Measurements from ENCODE around the gene PLOD3.
"Not testable (repeated sequence)": the region's sequence is repeated elsewhere in the genome, so short reads cannot be mapped to it uniquely, and the experiment has no call there.

Gene PLOD3

DNA sequence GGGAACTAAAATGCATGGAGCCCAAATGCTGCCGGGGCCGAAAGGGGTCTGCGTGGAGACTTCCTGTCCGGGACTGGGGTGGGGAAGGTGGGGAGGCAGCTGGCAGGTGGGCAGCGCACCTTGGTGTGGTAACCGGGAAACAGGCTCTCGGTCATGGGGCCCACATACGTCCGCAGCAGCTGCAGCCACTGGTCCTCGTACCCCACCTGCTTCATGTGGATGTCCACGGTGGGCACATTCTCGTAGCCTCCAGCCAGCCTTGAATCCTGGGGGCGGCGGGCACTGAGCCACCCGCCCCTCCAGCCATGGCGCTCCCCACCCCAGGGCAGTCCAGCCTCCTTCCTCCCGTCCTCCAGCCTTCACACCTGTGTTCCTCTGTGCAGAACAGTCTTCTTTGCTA, 9.9 kb downstream of the PLOD3 start:
- Histone ChIP-seq H3K4me1 (ENCODE audit: control insufficient read depth, insufficient read depth, low read length) (peaks cover under 1% of the 10 kb centered on the region), H3K27ac (ENCODE audit: low read length) (no peak overlapping the region), H3K4me3 (ENCODE audit: low read length in 2 of 2) (no peak overlapping the region), H3K27me3 (ENCODE audit: control insufficient read depth in 1 of 2, insufficient read depth in 2 of 2, low read length in 2 of 2) (peaks cover 5 to 7% of the 10 kb centered on the region in 2 donors), H3K9me3 (ENCODE audit: control insufficient read depth in 2 of 2, low read length in 2 of 2) (no peaks in the 10 kb centered on the region), H3K9ac (ENCODE audit: low read length in 2 of 2) (no peak overlapping the region), H3K36me3 (ENCODE audit: control insufficient read depth in 2 of 2, insufficient read depth in 2 of 2, low read length in 2 of 2) (peaks cover 7 to 29% of the 10 kb centered on the region in 2 donors)

DNA sequence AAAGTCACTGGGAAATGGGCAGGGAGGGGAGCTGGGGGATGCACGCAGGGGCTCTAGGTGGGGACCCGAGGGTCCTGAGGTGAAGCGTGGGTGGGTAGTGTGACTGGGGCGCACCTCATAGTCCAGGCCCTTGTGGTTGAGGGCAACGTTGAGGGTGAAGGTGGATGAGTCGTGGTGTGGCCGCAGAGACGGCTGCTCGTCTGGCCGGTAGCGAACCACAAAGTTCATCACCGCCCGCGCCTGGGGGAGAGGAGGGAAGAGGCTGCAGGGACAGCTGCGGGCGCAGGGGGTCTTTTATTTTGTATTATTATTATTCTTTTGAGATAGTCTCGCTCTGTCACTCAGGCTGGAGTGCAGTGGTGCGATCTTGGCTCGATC, 10.7 kb downstream of the PLOD3 start:
- H3K9me3 ChIP-seq (ENCODE audit: control insufficient read depth in 2 of 2, low read length in 2 of 2): no peaks in the 10 kb centered on the region
- no peak overlapping the region for H3K27ac ChIP-seq (ENCODE audit: low read length)
- H3K4me1 ChIP-seq (ENCODE audit: control insufficient read depth, insufficient read depth, low read length): peaks cover 8% of the 10 kb centered on the region
- peaks cover 5 to 24% of the 10 kb centered on the region in 2 donors for H3K36me3 ChIP-seq (ENCODE audit: control insufficient read depth in 2 of 2, insufficient read depth in 2 of 2, low read length in 2 of 2)
- no peak overlapping the region for H3K9ac ChIP-seq (ENCODE audit: low read length in 2 of 2)
- no peak overlapping the region for H3K4me3 ChIP-seq (ENCODE audit: low read length in 2 of 2)
- peaks cover 12 to 15% of the 10 kb centered on the region in 2 donors for H3K27me3 ChIP-seq (ENCODE audit: control insufficient read depth in 1 of 2, insufficient read depth in 2 of 2, low read length in 2 of 2)

DNA sequence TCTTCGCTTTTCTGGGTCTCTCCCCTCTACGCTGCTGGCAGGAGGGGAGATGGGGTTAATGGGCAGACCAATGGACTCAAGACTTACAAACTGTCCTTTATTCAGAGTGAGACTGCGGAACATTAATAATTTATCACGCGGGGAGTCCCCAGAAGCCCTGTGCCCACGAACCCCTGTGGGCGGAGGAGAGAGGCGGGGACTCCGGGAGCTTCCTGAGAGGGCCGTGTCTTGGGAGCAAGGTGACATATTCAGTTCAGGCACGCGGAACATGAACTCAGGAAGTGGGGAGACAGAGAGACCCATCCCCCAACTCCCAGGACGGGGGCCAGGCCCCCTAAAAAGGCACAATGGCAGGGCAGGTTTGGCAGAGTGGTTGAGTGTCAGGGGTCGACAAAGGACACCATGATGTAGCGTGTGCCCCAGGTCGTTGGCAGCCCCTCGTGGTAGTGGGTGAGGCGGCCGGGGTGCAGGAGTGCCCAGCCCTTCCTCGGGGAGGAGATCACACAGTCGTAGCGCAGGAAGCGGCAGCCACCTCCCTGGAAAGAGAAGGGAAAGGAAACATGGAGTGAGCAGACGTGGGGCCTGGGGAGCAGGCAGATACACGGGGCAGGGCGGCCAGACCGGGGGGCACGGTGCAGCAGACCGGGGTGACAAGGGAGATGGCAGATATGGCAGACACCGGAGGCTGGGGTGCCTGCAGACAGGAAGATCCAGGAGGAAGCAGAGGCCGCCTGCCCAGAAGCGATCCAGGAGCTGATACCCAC, 11.3 kb downstream of the PLOD3 start:
- Histone ChIP-seq H3K36me3 (ENCODE audit: control insufficient read depth in 2 of 2, insufficient read depth in 2 of 2, low read length in 2 of 2) (peaks cover 0 to 22% of the 10 kb centered on the region in 2 donors), H3K27me3 (ENCODE audit: control insufficient read depth in 1 of 2, insufficient read depth in 2 of 2, low read length in 2 of 2) (peaks cover 13 to 17% of the 10 kb centered on the region in 2 donors), H3K4me1 (ENCODE audit: control insufficient read depth, insufficient read depth, low read length) (peaks cover 10% of the 10 kb centered on the region)

DNA sequence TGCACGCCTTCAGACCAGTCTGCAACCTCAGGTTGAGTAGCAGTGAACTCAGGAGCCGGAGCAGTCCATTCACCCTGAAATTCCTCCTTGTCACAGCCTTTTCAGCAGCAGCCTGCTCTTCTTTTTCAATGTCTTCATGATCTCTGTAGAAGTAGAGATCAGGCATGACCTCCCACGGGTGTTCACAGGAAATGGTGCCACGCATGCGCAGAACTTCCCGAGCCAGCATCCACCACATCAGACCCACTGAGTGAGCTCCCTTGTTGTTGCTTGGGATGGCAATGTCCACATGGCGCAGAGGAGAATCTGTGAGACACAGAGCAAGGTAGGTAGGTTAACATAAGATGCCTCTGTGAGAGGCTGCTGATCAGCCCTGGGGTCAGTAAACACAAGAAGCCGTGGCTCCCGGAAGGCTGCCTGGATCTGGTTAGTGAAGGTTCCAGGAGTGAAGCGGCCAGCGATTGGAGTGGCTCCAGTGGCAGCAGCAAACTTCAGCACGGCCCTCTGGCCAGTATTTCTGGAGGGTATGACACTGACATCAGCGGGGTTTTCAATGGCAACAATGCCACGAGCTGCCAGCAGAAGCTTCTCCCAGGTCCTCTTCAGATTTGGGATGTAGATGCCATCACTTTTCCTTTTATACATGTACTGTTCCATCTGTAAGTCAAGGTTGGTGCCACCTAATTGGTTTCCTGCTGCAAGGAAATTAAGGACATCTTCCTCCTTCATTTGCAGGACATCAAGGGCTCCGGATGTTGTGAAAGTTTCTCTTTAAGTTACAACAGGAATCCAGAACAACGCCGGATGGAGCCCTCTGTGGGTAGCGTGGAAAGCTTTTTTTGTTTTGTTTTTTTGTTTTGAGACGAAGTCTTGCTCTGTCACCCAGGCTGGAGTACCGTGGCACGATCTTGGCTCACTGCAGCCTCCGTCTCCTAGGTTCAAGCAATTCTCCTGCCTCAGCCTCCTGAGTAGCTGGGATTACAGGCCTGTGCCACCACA, 13.3 kb downstream of the PLOD3 start:
- not testable (repeated sequence) for H3K9me3 ChIP-seq (ENCODE audit: control insufficient read depth in 2 of 2, low read length in 2 of 2); H3K4me1 ChIP-seq (ENCODE audit: control insufficient read depth, insufficient read depth, low read length); H3K27ac ChIP-seq (ENCODE audit: low read length); H3K4me3 ChIP-seq (ENCODE audit: low read length in 2 of 2); H3K9ac ChIP-seq (ENCODE audit: low read length in 2 of 2)
- Histone ChIP-seq H3K36me3 (ENCODE audit: control insufficient read depth in 2 of 2, insufficient read depth in 2 of 2, low read length in 2 of 2) (peaks cover 0 to 14% of the 10 kb centered on the region in 2 donors), H3K27me3 (ENCODE audit: control insufficient read depth in 1 of 2, insufficient read depth in 2 of 2, low read length in 2 of 2) (peaks cover 21 to 27% of the 10 kb centered on the region in 2 donors)

More for the DNA sequence above, 11.3 kb downstream of the PLOD3 start:
- Histone ChIP-seq H3K4me3 (ENCODE audit: low read length in 2 of 2) (no peak overlapping the region), H3K9me3 (ENCODE audit: control insufficient read depth in 2 of 2, low read length in 2 of 2) (no peaks in the 10 kb centered on the region), H3K27ac (ENCODE audit: low read length) (no peak overlapping the region), H3K9ac (ENCODE audit: low read length in 2 of 2) (no peak overlapping the region)

DNA sequence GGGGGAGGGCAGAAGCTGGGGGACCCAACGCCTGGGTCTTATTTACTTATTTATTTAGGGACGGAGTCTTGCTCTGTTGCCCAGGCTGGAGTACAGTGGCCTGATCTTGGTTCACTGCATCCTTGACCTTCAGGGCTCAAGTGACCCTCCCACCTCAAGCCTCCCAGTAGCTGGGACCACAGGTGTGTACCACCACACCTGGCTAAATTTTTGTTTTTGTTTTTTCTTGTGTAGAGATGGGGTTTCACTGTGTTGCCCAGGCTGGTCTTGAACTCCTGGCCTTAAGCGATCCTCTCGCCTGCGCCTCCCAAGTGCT, 14.8 kb downstream of the PLOD3 start:
- Histone ChIP-seq H3K27me3 (ENCODE audit: control insufficient read depth in 1 of 2, insufficient read depth in 2 of 2, low read length in 2 of 2) (peaks cover 23 to 33% of the 10 kb centered on the region in 2 donors), H3K27ac (ENCODE audit: low read length) (no peak overlapping the region), H3K4me1 (ENCODE audit: control insufficient read depth, insufficient read depth, low read length) (peaks cover 10% of the 10 kb centered on the region), H3K9ac (ENCODE audit: low read length in 2 of 2) (no peak overlapping the region), H3K4me3 (ENCODE audit: low read length in 2 of 2) (no peak overlapping the region), H3K36me3 (ENCODE audit: control insufficient read depth in 2 of 2, insufficient read depth in 2 of 2, low read length in 2 of 2) (peaks cover 0 to 8% of the 10 kb centered on the region in 2 donors), H3K9me3 (ENCODE audit: control insufficient read depth in 2 of 2, low read length in 2 of 2) (no peaks in the 10 kb centered on the region)

DNA sequence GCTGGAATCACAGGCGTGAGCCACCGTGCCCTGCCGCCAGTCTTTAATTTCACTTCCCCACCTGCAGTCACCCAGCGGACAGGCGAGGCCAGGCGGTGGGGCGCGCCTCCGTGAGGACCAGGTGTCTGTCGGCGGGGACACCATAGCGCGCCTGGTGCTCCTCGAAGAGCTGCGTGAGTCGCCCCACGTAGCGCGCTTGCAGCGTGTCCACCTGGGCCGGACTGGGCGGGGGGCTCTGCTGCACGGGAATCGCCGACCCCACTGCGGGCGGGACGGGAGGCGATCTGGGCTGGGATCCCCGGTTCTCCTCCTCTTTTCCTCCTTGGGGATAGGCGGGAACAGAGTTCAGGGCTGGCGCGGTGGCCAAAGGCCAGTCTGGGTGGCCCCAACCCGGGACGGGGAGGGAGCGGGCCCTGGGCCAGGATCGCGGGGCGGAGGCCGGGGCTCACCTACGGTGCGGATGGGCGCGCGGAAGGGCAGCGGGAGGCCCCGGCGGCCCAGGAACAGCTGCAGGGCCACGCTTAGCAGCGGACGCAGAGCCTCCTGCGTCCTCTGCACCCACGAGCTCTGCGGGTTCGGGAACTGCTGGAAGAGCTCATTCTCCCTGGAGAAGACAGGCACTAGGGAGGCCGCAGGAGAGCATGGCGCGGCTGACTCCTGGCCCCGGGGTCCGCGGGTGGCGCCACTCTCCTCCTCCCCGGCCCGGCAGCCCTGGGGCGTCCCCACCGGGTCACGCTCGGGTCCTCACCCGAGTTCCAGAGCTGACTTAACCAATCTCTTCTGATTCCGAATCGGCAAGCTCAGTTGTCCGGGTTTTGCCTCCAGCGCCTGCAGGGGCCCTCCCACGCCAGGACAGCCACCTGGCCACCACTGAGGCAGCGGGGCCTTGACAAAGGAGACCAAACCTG, 15.4 kb downstream of the PLOD3 start:
- H3K27me3 ChIP-seq (ENCODE audit: control insufficient read depth in 1 of 2, insufficient read depth in 2 of 2, low read length in 2 of 2): peaks cover 23 to 33% of the 10 kb centered on the region in 2 donors
- H3K4me3 ChIP-seq (ENCODE audit: low read length in 2 of 2): peak overlapping the region in 1 of 2 donors; percentile 55
- no peak overlapping the region for H3K27ac ChIP-seq (ENCODE audit: low read length)
- H3K9ac ChIP-seq (ENCODE audit: low read length in 2 of 2): no peak overlapping the region
- peaks cover 10% of the 10 kb centered on the region for H3K4me1 ChIP-seq (ENCODE audit: control insufficient read depth, insufficient read depth, low read length)
- H3K9me3 ChIP-seq (ENCODE audit: control insufficient read depth in 2 of 2, low read length in 2 of 2): no peaks in the 10 kb centered on the region
- peaks cover 0 to 6% of the 10 kb centered on the region in 2 donors for H3K36me3 ChIP-seq (ENCODE audit: control insufficient read depth in 2 of 2, insufficient read depth in 2 of 2, low read length in 2 of 2)

DNA sequence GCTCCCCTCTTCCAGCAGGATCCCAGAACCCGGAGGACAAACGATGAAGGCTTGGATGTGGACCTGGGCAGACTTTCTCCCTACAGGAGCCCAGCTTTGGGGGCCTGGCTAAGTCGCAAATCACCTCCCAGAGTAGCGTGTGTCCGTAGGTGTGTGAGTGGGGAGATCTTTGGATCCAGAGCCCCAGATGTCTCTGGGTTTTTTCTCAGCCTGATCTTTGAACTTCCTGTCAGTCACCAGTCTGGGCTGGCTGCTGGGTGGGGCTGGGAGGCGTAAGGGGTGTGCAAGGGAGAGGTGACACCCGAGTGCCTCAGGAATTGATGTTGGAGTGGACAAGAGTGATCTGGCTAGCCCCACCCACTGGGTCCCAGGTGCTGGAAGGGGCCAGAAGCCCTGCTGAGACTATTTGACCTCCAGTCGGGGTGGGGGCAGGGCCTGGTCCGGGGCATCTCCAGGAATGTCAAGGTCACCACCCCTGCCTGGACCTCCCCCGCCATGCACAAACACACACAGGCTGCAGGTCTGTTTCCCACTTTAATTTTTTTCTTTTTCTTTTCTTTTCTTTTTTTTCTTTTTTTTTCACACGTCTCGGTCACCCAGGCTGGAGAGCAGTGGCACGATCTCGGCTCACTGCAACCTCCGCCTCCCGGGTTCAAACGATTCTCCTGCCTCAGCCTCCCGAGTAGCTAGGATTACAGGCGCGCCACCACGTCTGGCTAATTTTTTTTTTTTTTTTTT, 16.4 kb downstream of the PLOD3 start, which contains the start of gene MOGAT3:
Gene MOGAT3 (minus strand): TSS at position 175 of the 738 bp plus-strand sequence. CDS start 182 bp downstream, outside the sequence.
- Histone ChIP-seq H3K36me3 (ENCODE audit: control insufficient read depth in 2 of 2, insufficient read depth in 2 of 2, low read length in 2 of 2) (peaks cover 0 to 1% of the 10 kb centered on the region in 2 donors), H3K27ac (ENCODE audit: low read length) (no peak within 1 kb of the TSS), H3K9me3 (ENCODE audit: control insufficient read depth in 2 of 2, low read length in 2 of 2) (no peaks in the 10 kb centered on the region), H3K4me3 (ENCODE audit: low read length in 2 of 2) (peak within 1 kb of the TSS in 1 of 2 donors; percentile 55), H3K4me1 (ENCODE audit: control insufficient read depth, insufficient read depth, low read length) (peaks cover 10% of the 10 kb centered on the region), H3K9ac (ENCODE audit: low read length in 2 of 2) (no peak within 1 kb of the TSS), H3K27me3 (ENCODE audit: control insufficient read depth in 1 of 2, insufficient read depth in 2 of 2, low read length in 2 of 2) (peaks cover 25 to 34% of the 10 kb centered on the region in 2 donors)

DNA sequence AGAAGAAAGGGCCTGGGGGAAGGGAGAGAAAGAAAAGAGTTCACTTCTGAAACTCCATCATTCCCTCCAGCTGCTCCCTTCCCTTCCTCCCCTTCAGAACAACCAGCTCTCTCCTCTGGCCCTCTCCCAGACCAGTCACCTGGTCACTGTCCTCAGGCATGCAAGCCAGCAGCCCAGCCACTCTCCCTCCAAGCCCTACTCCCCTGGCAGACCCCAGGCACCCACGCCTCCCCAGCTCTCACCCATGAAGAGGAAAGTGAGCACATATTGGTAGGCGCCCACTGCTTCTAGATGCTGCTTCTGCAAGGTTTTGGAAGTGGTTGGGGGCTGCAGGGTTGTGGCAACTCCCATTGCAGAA, 16.9 kb downstream of the PLOD3 start:
- Histone ChIP-seq H3K27ac (ENCODE audit: low read length) (no peak overlapping the region), H3K4me1 (ENCODE audit: control insufficient read depth, insufficient read depth, low read length) (peaks cover 10% of the 10 kb centered on the region), H3K4me3 (ENCODE audit: low read length in 2 of 2) (no peak overlapping the region), H3K9ac (ENCODE audit: low read length in 2 of 2) (no peak overlapping the region), H3K9me3 (ENCODE audit: control insufficient read depth in 2 of 2, low read length in 2 of 2) (no peaks in the 10 kb centered on the region), H3K27me3 (ENCODE audit: control insufficient read depth in 1 of 2, insufficient read depth in 2 of 2, low read length in 2 of 2) (peaks cover 26 to 36% of the 10 kb centered on the region in 2 donors), H3K36me3 (ENCODE audit: control insufficient read depth in 2 of 2, insufficient read depth in 2 of 2, low read length in 2 of 2) (no peaks in the 10 kb centered on the region)

DNA sequence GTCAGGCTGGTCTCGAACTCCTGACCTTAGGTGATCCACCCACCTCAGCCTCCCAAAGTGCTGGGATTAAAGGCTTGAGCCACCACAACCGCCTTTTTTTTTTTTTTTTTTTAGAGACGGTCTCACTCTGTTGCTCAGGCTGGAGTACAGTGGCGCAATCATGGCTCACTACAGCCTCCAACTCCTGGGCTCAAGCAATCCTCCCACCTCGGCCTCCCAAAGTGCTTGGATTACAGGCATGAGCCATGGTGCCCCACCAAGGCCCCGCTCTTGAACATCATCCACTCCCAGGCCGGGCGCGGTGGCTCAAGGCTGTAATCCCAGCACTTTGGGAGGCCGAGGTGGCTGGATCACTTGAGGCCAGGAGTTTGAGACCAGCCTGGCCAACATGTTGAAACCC, 17.9 kb downstream of the PLOD3 start:
- H3K9ac ChIP-seq (ENCODE audit: low read length in 2 of 2); H3K4me1 ChIP-seq (ENCODE audit: control insufficient read depth, insufficient read depth, low read length); H3K9me3 ChIP-seq (ENCODE audit: control insufficient read depth in 2 of 2, low read length in 2 of 2); H3K27ac ChIP-seq (ENCODE audit: low read length); H3K36me3 ChIP-seq (ENCODE audit: control insufficient read depth in 2 of 2, insufficient read depth in 2 of 2, low read length in 2 of 2); H3K4me3 ChIP-seq (ENCODE audit: low read length in 2 of 2): not testable (repeated sequence)
- H3K27me3 ChIP-seq (ENCODE audit: control insufficient read depth in 1 of 2, insufficient read depth in 2 of 2, low read length in 2 of 2): peaks cover 26 to 40% of the 10 kb centered on the region in 2 donors

Data from stomach smooth muscle (tissue), 2 donors.